ENCODE measurements around the gene MFSD2B. TPM values are rescaled to one million over a fixed set of nuclear protein-coding genes. Genes with fewer than 3 reads are reported as not detected.

MFSD2B gene
- total and polyA plus RNA-seq, 2 experiments from 2014 or later, result 0.25 TPM; not detected in 1

DNA sequence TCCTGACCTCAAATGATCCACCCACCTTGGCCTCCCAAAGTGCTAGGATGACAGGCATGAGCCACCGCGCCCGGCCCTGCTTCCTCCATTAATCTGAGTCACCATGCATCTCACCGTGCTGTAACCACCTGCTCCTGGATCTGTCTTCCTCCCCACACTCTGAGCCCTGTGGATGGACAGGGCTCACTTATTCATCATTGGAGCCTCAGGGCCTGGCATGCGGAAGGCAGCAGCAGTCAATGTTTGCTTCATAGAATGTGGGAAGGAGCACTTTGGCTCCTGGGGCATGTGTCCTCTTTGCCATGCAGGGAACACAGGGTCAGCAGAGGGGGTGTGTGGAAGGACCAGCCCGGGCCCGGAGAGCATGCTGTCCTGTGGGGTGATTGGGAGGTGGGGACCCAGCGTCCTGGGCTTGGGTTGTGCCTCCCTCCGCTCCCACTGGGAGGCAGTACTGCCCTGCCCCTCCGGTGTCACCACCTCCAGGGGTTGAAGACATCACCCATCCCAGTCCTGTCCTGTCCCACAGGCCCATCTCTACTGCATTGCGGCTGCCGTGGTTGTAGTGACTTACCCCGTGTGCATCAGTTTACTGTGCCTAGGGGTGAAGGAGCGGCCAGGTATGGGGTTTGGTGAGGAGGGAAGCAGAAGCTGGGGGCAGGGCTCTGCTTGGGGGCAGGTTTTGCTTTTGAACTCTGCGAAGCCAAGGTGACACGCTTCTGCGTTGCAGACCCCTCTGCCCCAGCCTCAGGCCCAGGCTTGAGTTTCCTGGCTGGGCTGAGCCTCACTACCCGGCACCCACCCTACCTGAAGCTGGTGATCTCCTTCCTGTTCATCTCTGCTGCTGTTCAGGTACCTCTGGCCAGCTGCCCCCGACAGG, 11.5 kb downstream of the MFSD2B start:
- WGBS (ENCODE audit: low lambda C conversion rate, missing lambda C conversion rate), result 72% methylated on average over 19 of the region's 19 CpGs
- TF ChIP-seq EZH2 (IDR thresholded peaks at IDR 0.05; ENCODE audit: borderline replicate concordance) (no peak), EZH2phosphoT487 (IDR thresholded peaks at IDR 0.05; ENCODE audit: low read depth, severe bottlenecking, unreplicated experiment) (no peak)
- TF ChIP-seq, protein P1, sequence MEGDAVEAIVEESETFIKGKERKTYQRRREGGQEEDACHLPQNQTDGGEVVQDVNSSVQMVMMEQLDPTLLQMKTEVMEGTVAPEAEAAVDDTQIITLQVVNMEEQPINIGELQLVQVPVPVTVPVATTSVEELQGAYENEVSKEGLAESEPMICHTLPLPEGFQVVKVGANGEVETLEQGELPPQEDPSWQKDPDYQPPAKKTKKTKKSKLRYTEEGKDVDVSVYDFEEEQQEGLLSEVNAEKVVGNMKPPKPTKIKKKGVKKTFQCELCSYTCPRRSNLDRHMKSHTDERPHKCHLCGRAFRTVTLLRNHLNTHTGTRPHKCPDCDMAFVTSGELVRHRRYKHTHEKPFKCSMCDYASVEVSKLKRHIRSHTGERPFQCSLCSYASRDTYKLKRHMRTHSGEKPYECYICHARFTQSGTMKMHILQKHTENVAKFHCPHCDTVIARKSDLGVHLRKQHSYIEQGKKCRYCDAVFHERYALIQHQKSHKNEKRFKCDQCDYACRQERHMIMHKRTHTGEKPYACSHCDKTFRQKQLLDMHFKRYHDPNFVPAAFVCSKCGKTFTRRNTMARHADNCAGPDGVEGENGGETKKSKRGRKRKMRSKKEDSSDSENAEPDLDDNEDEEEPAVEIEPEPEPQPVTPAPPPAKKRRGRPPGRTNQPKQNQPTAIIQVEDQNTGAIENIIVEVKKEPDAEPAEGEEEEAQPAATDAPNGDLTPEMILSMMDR (IDR thresholded peaks at IDR 0.05; ENCODE audit: poor library complexity), result peak; percentile 12
- H3K27me3 ChIP-seq, result no peaks in the 10 kb centered on the region
- no peak overlapping the region for H3K27ac ChIP-seq
- H3K4me1 ChIP-seq (ENCODE audit: insufficient read depth), result no peaks in the 10 kb centered on the region
- no peaks in the 10 kb centered on the region for H3K9me3 ChIP-seq (ENCODE audit: low read depth)
- no peak overlapping the region for H3K4me3 ChIP-seq
- H3K36me3 ChIP-seq (replicated peaks; ENCODE audit: insufficient read depth, low read depth), result no peaks in the 10 kb centered on the region
- no peaks in the 10 kb centered on the region for H3K79me2 ChIP-seq
- no peaks in the 10 kb centered on the region for H3K9me2 ChIP-seq (replicated peaks; ENCODE audit: insufficient read depth)
- H2AFZ ChIP-seq, result no peak overlapping the region
- H3K4me2 ChIP-seq, result no peak overlapping the region
- no peak for DNase-seq (ENCODE audit: low spot score)
- H4K20me1 ChIP-seq (ENCODE audit: insufficient read depth, poor library complexity, severe bottlenecking), result no peaks in the 10 kb centered on the region

DNA sequence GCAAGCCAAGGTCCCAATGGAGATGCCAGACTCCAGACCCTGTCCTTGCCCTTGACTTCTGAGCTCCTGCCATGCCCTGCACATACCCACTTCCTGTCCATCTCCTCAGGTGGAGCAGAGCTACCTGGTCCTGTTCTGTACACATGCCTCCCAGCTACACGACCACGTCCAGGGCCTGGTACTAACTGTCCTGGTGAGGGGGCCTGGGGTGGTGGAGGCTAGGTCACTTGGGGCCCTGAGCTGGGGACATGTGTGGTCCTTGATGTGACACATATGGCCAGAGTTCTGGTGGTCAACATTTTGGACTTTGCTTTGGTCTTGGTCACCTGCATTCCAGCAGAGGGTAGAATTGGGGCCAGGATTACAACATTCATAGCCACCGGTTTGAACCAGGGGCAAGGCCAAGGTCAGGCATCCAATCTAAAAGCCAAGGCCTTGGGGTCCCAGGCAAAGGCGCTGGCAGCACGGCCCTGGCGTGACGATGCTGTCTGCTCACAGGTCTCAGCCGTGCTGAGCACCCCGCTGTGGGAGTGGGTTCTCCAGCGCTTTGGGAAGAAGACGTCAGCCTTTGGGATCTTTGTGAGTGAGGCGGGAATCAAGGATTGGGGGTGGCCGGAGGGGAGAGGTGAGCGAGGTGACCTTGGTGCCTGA, 12.6 kb downstream of the MFSD2B start:
- Histone ChIP-seq H3K9me3 (ENCODE audit: low read depth) (no peaks in the 10 kb centered on the region), H3K27ac (no peak overlapping the region), H2AFZ (no peak overlapping the region), H3K79me2 (no peaks in the 10 kb centered on the region), H3K4me1 (ENCODE audit: insufficient read depth) (no peaks in the 10 kb centered on the region), H3K9me2 (replicated peaks; ENCODE audit: insufficient read depth) (no peaks in the 10 kb centered on the region), H3K4me3 (no peak overlapping the region), H3K36me3 (replicated peaks; ENCODE audit: insufficient read depth, low read depth) (no peaks in the 10 kb centered on the region), H3K4me2 (no peak overlapping the region), H4K20me1 (ENCODE audit: insufficient read depth, poor library complexity, severe bottlenecking) (no peaks in the 10 kb centered on the region), H3K27me3 (no peaks in the 10 kb centered on the region)
- WGBS (ENCODE audit: low lambda C conversion rate, missing lambda C conversion rate), result 96% methylated on average over 14 of the region's 14 CpGs
- no peak for TF ChIP-seq EZH2phosphoT487 (IDR thresholded peaks at IDR 0.05; ENCODE audit: low read depth, severe bottlenecking, unreplicated experiment)
- no peak for DNase-seq (ENCODE audit: low spot score)

DNA sequence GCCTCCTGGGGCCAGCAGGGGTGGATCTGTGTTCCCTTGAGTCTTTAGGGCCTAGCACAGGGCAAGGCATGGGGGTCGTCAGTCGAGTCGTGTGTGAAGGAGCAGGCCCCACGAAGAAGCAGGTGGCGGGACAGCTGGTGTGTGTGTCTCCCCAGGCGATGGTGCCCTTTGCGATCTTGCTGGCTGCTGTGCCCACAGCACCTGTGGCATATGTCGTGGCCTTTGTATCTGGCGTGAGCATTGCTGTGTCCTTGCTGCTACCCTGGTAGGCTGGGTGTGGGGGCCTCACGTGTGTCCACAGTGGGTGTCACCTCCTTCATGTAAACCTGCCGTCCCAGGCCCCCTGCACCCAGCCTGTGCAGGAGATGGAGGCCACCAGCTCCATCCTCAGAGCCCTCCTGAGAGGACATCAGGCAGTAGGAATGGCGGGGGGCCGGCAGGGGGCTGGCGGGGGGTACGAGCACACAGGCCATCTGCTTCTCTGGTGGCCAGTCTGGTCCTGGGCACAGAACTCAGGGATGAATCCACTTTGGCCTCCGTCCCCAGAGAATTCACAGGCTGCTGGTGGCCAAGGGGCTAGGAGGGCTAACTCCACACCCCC, 13.2 kb downstream of the MFSD2B start:
- Histone ChIP-seq H3K27ac (no peak overlapping the region), H3K4me3 (no peak overlapping the region), H3K36me3 (replicated peaks; ENCODE audit: insufficient read depth, low read depth) (no peaks in the 10 kb centered on the region), H3K4me1 (ENCODE audit: insufficient read depth) (no peaks in the 10 kb centered on the region), H3K27me3 (no peaks in the 10 kb centered on the region), H3K4me2 (no peak overlapping the region), H2AFZ (no peak overlapping the region), H3K9me3 (ENCODE audit: low read depth) (no peaks in the 10 kb centered on the region), H3K79me2 (no peaks in the 10 kb centered on the region), H3K9me2 (replicated peaks; ENCODE audit: insufficient read depth) (no peaks in the 10 kb centered on the region), H4K20me1 (ENCODE audit: insufficient read depth, poor library complexity, severe bottlenecking) (no peaks in the 10 kb centered on the region)
- DNase-seq (ENCODE audit: low spot score), result no peak
- TF ChIP-seq, protein P1 (IDR thresholded peaks at IDR 0.05; ENCODE audit: poor library complexity), result no peak
- TF ChIP-seq EZH2 (IDR thresholded peaks at IDR 0.05; ENCODE audit: borderline replicate concordance), result no peak
- no peak for TF ChIP-seq EZH2phosphoT487 (IDR thresholded peaks at IDR 0.05; ENCODE audit: low read depth, severe bottlenecking, unreplicated experiment)
- 90% methylated on average over 13 of the region's 16 CpGs for WGBS (ENCODE audit: low lambda C conversion rate, missing lambda C conversion rate)

DNA sequence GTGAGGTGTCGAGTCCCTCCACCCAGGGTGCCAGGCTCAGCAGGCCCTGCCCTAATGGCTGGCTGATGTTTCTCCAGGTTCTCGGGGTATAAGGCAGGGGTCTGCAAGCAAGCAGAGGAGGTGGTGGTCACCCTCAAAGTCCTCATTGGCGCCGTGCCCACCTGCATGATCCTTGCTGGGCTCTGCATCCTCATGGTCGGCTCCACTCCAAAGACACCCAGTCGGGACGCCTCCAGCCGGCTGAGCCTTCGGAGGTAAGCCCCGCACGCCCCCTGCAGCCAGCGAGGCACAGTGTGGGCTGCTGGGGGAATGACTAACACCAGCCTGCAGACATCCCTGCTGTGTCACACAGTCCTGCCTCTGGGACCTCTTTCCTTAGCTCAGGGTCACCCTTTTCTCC, 14.1 kb downstream of the MFSD2B start:
- TF ChIP-seq EZH2phosphoT487 (IDR thresholded peaks at IDR 0.05; ENCODE audit: low read depth, severe bottlenecking, unreplicated experiment) (no peak), EZH2 (IDR thresholded peaks at IDR 0.05; ENCODE audit: borderline replicate concordance) (no peak)
- TF ChIP-seq, protein P1 (IDR thresholded peaks at IDR 0.05; ENCODE audit: poor library complexity), result peak; percentile 8
- Histone ChIP-seq H3K27ac (no peak overlapping the region), H2AFZ (no peak overlapping the region), H3K27me3 (no peaks in the 10 kb centered on the region), H3K9me3 (ENCODE audit: low read depth) (no peaks in the 10 kb centered on the region), H3K4me3 (no peak overlapping the region), H3K4me1 (ENCODE audit: insufficient read depth) (no peaks in the 10 kb centered on the region), H3K9me2 (replicated peaks; ENCODE audit: insufficient read depth) (no peaks in the 10 kb centered on the region), H3K36me3 (replicated peaks; ENCODE audit: insufficient read depth, low read depth) (no peaks in the 10 kb centered on the region), H4K20me1 (ENCODE audit: insufficient read depth, poor library complexity, severe bottlenecking) (no peaks in the 10 kb centered on the region), H3K4me2 (no peak overlapping the region), H3K79me2 (no peaks in the 10 kb centered on the region)
- 72% methylated on average over 12 of the region's 12 CpGs for WGBS (ENCODE audit: low lambda C conversion rate, missing lambda C conversion rate)
- DNase-seq (ENCODE audit: low spot score), result no peak
